Type B pancreatic cell (in vitro differentiated cells): ENCODE data around the gene AADACL3. TPM values are rescaled to one million over a fixed set of nuclear protein-coding genes. Genes with fewer than 3 reads are reported as not detected.

ENCODE experiments used
- DNase-seq: peaks from one replicate; pipeline ENCODE4 v3.0.0; 2021; ENCODE audit warnings: mixed read lengths; ENCODE audit not compliant: unreplicated experiment; ENCODE audit errors: extremely low spot score
- H3K27ac Mint-ChIP-seq: 2 replicates; pipeline ENCODE4 v1.8.0; 2021; ENCODE audit warnings: mild to moderate bottlenecking, mixed read lengths
- H3K27me3 Mint-ChIP-seq: 2 replicates; pipeline ENCODE4 v1.8.0; 2021; ENCODE audit warnings: mixed read lengths
- H3K36me3 Mint-ChIP-seq: 2 replicates; pipeline ENCODE4 v1.8.0; 2021; ENCODE audit warnings: mixed read lengths
- H3K4me1 Mint-ChIP-seq: one replicate; pipeline ENCODE4 v1.8.0; 2021; ENCODE audit warnings: mixed read lengths; ENCODE audit not compliant: unreplicated experiment
- H3K4me3 Mint-ChIP-seq: 2 replicates; pipeline ENCODE4 v1.8.0; 2021; ENCODE audit warnings: mild to moderate bottlenecking, mixed read lengths
- H3K9me3 Mint-ChIP-seq: 2 replicates; pipeline ENCODE4 v1.8.0; 2021; ENCODE audit warnings: mixed read lengths
- total RNA-seq: library from RNA; stranded (reverse); gene quantifications from 2 replicates; pipeline ENCODE4 v1.2.1, GENCODE V29; 2021; ENCODE audit warnings: low replicate concordance
- TF ChIP-seq, protein P1 (sequence below): fragments of 200-600 bp; sonication (generic); conservative IDR thresholded peaks from 2 replicates; pipeline ENCODE4 v1.5.0; 2021; ENCODE audit warnings: antibody characterized with exemption, mild to moderate bottlenecking

Gene AADACL3
- total RNA-seq, 1 donor from 2014 or later, result not detected

DNA sequence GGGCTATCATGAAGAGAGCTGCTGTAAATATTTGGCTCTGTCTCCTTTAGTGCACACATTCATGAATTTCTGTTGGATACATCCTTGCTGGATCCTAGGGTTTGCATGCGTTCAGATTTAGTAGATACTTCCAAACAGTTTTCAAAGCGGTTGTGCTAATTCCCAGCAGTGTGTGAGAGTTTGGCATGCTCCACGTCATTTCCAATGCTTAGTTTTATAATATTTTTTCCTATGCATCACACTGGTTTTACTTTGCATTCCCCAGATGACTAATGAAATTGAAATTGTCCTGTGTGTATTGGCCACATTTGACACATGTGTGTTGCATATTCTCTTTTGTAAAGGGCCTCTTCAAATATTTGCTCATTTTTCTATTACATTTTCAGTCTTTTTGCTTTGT, 18.5 kb upstream of the AADACL3 start:
- H3K27ac Mint-ChIP-seq, result no peak overlapping the region
- no peak for DNase-seq
- no peaks in the 10 kb centered on the region for H3K9me3 Mint-ChIP-seq
- H3K4me3 Mint-ChIP-seq, result no peak overlapping the region
- no peaks in the 10 kb centered on the region for H3K36me3 Mint-ChIP-seq
- H3K27me3 Mint-ChIP-seq, result peaks cover 5% of the 10 kb centered on the region
- TF ChIP-seq, protein P1, sequence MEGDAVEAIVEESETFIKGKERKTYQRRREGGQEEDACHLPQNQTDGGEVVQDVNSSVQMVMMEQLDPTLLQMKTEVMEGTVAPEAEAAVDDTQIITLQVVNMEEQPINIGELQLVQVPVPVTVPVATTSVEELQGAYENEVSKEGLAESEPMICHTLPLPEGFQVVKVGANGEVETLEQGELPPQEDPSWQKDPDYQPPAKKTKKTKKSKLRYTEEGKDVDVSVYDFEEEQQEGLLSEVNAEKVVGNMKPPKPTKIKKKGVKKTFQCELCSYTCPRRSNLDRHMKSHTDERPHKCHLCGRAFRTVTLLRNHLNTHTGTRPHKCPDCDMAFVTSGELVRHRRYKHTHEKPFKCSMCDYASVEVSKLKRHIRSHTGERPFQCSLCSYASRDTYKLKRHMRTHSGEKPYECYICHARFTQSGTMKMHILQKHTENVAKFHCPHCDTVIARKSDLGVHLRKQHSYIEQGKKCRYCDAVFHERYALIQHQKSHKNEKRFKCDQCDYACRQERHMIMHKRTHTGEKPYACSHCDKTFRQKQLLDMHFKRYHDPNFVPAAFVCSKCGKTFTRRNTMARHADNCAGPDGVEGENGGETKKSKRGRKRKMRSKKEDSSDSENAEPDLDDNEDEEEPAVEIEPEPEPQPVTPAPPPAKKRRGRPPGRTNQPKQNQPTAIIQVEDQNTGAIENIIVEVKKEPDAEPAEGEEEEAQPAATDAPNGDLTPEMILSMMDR, result no peak
- no peaks in the 10 kb centered on the region for H3K4me1 Mint-ChIP-seq

DNA sequence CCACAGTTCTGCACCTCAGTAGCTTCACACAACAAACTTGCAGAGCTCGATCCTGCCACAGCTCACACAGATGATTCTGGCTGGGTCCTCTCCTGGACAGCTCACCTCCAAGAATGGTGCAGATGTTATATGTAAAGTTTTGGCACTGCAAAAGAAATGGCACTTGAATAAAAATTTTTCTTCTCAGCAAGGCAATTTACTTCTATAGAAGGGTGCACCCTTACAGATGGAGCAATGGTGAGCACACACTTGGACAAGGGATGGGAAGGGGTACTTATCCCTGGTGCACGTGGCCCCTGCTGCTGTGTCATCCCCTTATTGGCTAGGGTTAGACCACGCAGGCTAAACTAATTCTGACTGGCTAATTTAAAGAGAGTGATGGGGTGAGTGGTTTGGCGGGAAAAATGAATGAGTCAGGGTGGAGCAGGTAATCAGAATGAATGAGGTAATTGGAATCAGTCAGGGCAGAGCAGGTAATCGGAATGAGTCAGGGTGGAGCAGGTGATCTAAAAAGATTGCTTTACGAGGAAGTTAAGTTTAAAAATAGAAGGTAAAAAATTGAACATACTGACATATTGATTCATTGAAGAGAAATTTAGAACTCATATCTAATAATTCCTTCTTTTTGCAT, 12.0 kb upstream of the AADACL3 start:
- TF ChIP-seq, protein P1, result no peak
- Mint-ChIP-seq H3K4me3 (no peak overlapping the region), H3K27me3 (peaks cover 5% of the 10 kb centered on the region), H3K27ac (peak overlapping the region; percentile 21), H3K36me3 (no peaks in the 10 kb centered on the region), H3K9me3 (no peaks in the 10 kb centered on the region), H3K4me1 (no peaks in the 10 kb centered on the region)
- DNase-seq, result no peak

DNA sequence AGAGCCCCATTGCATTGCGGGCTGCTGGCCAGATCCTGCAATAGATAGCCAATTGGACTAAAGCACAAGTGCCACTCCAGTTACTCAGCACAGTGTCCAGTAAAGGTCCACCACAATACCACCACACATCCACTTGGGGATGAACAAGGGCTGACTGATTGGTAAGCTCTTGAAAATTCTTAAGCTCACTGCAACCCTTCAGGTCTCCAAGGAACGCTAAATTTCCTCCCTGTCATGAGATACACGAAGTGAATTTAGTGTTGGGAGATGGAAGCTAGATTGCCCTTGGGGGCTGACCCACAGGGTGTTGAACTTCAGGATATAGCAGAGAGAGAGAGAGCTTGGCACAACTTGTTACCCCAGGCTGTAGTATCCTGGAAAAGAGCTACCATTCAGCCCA, 9.8 kb upstream of the AADACL3 start:
- DNase-seq, result no peak
- Mint-ChIP-seq H3K27ac (no peak overlapping the region), H3K4me3 (no peak overlapping the region), H3K9me3 (no peaks in the 10 kb centered on the region), H3K4me1 (no peaks in the 10 kb centered on the region), H3K27me3 (peaks cover under 1% of the 10 kb centered on the region), H3K36me3 (no peaks in the 10 kb centered on the region)
- TF ChIP-seq, protein P1, result no peak

DNA sequence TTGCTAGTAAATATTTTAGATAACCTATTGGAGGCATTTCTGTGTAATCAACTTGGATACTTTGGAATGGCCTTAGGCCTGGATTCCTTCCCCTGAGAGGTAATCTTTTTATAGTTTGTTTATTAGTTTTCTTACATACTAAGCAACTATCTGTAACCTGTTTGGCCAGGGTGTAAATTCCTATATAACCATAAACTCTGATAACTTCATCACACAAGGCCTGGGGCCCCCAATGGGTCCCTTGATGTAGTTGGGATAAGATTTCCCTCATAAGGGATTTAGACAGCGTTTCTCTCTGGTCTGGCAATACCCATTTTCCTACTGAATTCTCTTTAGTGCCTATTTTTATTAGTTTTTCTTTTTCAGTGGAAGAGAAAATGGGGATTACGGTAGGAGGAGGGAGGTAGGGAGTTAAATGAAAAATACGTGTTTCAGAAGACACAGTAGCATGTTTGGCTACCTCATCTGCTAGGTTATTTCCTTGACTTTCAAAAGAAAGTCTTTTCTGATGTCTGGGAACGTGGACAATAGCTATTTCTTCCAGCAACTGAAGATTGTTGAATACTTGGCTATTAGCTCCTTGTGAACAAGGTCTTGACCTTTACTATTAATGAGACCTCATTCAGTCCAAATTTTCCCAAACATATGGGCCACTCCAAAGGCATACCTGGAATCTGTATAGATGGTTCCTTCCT, 7.4 kb upstream of the AADACL3 start:
- Mint-ChIP-seq H3K27me3 (peaks cover under 1% of the 10 kb centered on the region), H3K4me3 (no peak overlapping the region), H3K36me3 (no peaks in the 10 kb centered on the region), H3K27ac (peak overlapping the region; percentile 58), H3K9me3 (no peaks in the 10 kb centered on the region), H3K4me1 (no peaks in the 10 kb centered on the region)
- no peak for DNase-seq
- TF ChIP-seq, protein P1, result no peak

DNA sequence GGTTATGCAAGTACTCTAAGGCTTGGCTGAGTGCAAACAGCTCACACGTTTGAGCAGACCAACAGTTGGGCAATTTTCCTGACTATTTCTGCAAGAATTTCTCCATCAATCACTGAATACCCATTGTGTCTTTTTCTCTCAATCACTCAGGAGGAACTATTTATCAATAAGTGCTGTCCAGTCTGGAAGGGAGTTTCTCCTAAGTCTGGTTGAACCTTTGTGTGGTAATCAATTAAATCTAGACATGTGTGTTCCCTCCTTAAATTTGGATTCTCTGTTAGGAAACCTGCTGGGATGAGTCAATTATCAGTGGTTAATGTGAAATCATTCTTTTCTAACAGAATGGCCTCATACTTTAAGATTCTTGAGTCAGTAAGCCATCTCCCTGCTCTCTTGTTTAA, 6.8 kb upstream of the AADACL3 start:
- peaks cover 5% of the 10 kb centered on the region for H3K27me3 Mint-ChIP-seq
- H3K9me3 Mint-ChIP-seq, result no peaks in the 10 kb centered on the region
- no peak overlapping the region for H3K4me3 Mint-ChIP-seq
- TF ChIP-seq, protein P1, result no peak
- H3K4me1 Mint-ChIP-seq, result no peaks in the 10 kb centered on the region
- H3K27ac Mint-ChIP-seq, result peak overlapping the region; percentile 29
- DNase-seq, result no peak
- H3K36me3 Mint-ChIP-seq, result no peaks in the 10 kb centered on the region
